Stimulated activated CD4-positive, alpha-beta T cell treated with anti-CD3 and anti-CD28 coated beads, Interleukin-12 subunit alpha, Interleukin-12 subunit beta, amount 100 ng/mL, for 4 hours (primary cell): Measurements from ENCODE around the gene ZNF593.

Experiments
- DNase-seq: peaks from one replicate; pipeline ENCODE4 v3.0.0-alpha.2; 2020

ZNF593 gene

GRCh38 chr1:26213335-26213905 is 43.7 kb downstream of the ZNF593 start:
- DNase-seq, result no peak

- no peak for DNase-seq
Observed at GRCh38 chr1:26215246-26215645, 45.5 kb downstream of the ZNF593 start.

- no peak for DNase-seq
Observed at GRCh38 chr1:26218906-26219494, 49.3 kb downstream of the ZNF593 start.
